Naive thymus-derived CD8-positive, alpha-beta T cell (primary cell): Measurements from ENCODE around the gene HCN3. TPM values are rescaled to one million over a fixed set of nuclear protein-coding genes. Genes with fewer than 3 reads are reported as not detected.
A peak's percentile ranks its signal among the peaks of the same experiment; 100 is the strongest.
"Not testable (repeated sequence)": the region's sequence is repeated elsewhere in the genome, so short reads cannot be mapped to it uniquely, and the experiment has no call there.

Experiments
- ATAC-seq, 2 donors: fragments of 150-1000 bp; cut with Tn5 transposase in 1 of 2; sonication (Bioruptor Pico), chemical (Tn5 transposase) in 1 of 2; 1 replicate in 1 of 2; 2 replicates in 1 of 2; pipeline ENCODE4 v1.10.0; 2021; ENCODE audit warnings: mild to moderate bottlenecking in 2 of 2, moderate library complexity in 2 of 2
- POLR2A ChIA-PET: fragments of 350-600 bp; sonication (Branson Sonifier 250); formaldehyde crosslinking; loops from one replicate; lab custom pipeline; 2021; ENCODE audit warnings: antibody characterized with exemption; lab: Charles Lee
- DNase-seq, 10 donors: peaks; one replicate each; pipeline versions ENCODE4 v3.0.0 to v3.0.0-alpha.2; 2020 to 2022
- H3K27ac Mint-ChIP-seq, 10 donors: one replicate each; pipeline ENCODE4 v1.8.0; 2020 to 2022; ENCODE audit warnings: mild to moderate bottlenecking in 10 of 10, mixed read lengths in 10 of 10, moderate library complexity in 4 of 10, inconsistent platforms in 1 of 10
- H3K27me3 Mint-ChIP-seq, 5 donors: one replicate each; pipeline ENCODE4 v1.8.0; 2021 to 2022; ENCODE audit warnings: mixed read lengths in 5 of 5
- H3K36me3 Mint-ChIP-seq, 3 donors: one replicate each; pipeline ENCODE4 v1.8.0; 2020 to 2022; ENCODE audit warnings: mixed read lengths in 3 of 3, mild to moderate bottlenecking in 2 of 3, inconsistent platforms in 1 of 3
- H3K4me1 Mint-ChIP-seq, 4 donors: one replicate each; pipeline ENCODE4 v1.8.0; 2021 to 2022; ENCODE audit warnings: mixed read lengths in 4 of 4
- H3K4me3 Mint-ChIP-seq, 10 donors: one replicate each; pipeline ENCODE4 v1.8.0; 2020 to 2022; ENCODE audit warnings: mild to moderate bottlenecking in 10 of 10, mixed read lengths in 10 of 10, moderate library complexity in 6 of 10, inconsistent platforms in 1 of 10
- H3K9me3 Mint-ChIP-seq, 9 donors: one replicate each; pipeline ENCODE4 v1.8.0; 2020 to 2022; ENCODE audit warnings: mixed read lengths in 9 of 9, mild to moderate bottlenecking in 3 of 9, inconsistent platforms in 1 of 9, moderate library complexity in 1 of 9
- polyA plus RNA-seq, 3 donors: library from polyadenylated mRNA; unstranded; fragments of 300-500 nt; fragmentation: Illumina TruSeq; gene quantifications; one replicate each; pipeline ENCODE4 v1.2.3, GENCODE V29; 2021
- total RNA-seq, 8 experiments: library from RNA in 2 of 8; stranded (reverse) in 2 of 8; gene quantifications; one replicate each; pipeline ENCODE4 v1.2.3 and lab custom pipeline; 2021 to 2026

HCN3 gene
- total and polyA plus RNA-seq, 5 experiments from 2014 or later, result 0.20 to 4.1 (median 2.2) TPM; not detected in 1

DNA sequence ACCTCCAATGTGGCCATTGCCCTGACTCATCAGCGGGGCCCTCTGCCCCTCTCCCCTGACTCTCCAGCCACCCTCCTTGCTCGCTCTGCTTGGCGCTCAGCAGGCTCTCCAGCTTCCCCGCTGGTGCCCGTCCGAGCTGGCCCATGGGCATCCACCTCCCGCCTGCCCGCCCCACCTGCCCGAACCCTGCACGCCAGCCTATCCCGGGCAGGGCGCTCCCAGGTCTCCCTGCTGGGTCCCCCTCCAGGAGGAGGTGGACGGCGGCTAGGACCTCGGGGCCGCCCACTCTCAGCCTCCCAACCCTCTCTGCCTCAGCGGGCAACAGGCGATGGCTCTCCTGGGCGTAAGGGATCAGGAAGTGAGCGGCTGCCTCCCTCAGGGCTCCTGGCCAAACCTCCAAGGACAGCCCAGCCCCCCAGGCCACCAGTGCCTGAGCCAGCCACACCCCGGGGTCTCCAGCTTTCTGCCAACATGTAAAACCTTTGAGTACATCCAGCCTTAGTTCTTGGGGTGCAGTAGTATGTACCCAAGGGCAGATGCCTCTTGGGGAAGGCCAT is 10.8 kb downstream of the HCN3 start:
- H3K4me1 Mint-ChIP-seq, result no peaks in the 10 kb centered on the region
- POLR2A ChIA-PET, result no interaction called here
- H3K27me3 Mint-ChIP-seq, result peaks cover 0 to 7% (median 5%) of the 10 kb centered on the region in 5 donors
- H3K4me3 Mint-ChIP-seq, result no peak overlapping the region
- ATAC-seq, result no peak
- no peak for DNase-seq
- H3K9me3 Mint-ChIP-seq, result no peaks in the 10 kb centered on the region
- no peaks in the 10 kb centered on the region for H3K36me3 Mint-ChIP-seq
- no peak overlapping the region for H3K27ac Mint-ChIP-seq

DNA sequence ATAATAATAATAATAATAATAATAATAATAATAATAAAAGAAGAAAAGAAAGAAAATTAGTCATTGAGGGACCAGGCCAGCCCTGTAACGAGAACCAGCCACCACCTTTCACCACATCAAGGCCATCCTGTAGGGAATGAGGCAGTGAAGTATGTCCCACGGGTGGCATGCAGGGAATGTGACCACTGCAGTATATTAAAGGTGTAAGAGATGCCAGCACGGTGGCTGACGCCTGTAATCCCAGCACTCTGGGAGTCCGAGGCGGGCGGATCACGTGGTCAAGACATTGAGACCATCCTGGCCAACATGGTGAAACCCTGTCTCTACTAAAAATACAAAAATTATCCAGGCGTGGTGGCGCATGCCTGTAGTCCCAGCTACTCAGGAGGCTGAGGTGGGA is 13.7 kb downstream of the HCN3 start:
- not testable (repeated sequence) for H3K36me3 Mint-ChIP-seq, DNase-seq, H3K4me3 Mint-ChIP-seq, H3K9me3 Mint-ChIP-seq, ATAC-seq, H3K27ac Mint-ChIP-seq
- Mint-ChIP-seq H3K27me3 (peaks cover 15 to 28% (median 21%) of the 10 kb centered on the region in 5 donors), H3K4me1 (peaks cover 3 to 11% (median 6%) of the 10 kb centered on the region in 4 donors)
- POLR2A ChIA-PET, result interaction anchor here (0.7 kb wide), 1 partner anchor 372 kb away, joined by 3 read pairs; no protein-coding TSS in a partner anchor

GRCh38 chr1:155293086-155293749 is 16.0 kb downstream of the HCN3 start:
- POLR2A ChIA-PET, result interaction anchor here (0.9 kb wide), 1 partner anchor 28 kb away, joined by 4 read pairs; no protein-coding TSS in a partner anchor
- H3K27me3 Mint-ChIP-seq, result peaks cover 25 to 49% (median 39%) of the 10 kb centered on the region in 5 donors

GRCh38 chr1:155294520-155295182 is 17.4 kb downstream of the HCN3 start:
- Mint-ChIP-seq H3K36me3 (peaks cover 0 to 2% (median 0%) of the 10 kb centered on the region in 3 donors), H3K27me3 (peaks cover 25 to 49% (median 42%) of the 10 kb centered on the region in 5 donors), H3K4me1 (peaks cover 3 to 11% (median 6%) of the 10 kb centered on the region in 4 donors), H3K9me3 (no peaks in the 10 kb centered on the region), H3K4me3 (peak overlapping the region in 4 of 10 donors; percentile 0 to 61 (median 42)), H3K27ac (peak overlapping the region in 1 of 10 donors; percentile 54)
- DNase-seq (no peak), ATAC-seq (no peak)
- POLR2A ChIA-PET, result no interaction called here

More at GRCh38 chr1:155293086-155293749, 16.0 kb downstream of the HCN3 start:
- no peak for ATAC-seq
- H3K4me1 Mint-ChIP-seq, result peaks cover 3 to 11% (median 6%) of the 10 kb centered on the region in 4 donors
- H3K9me3 Mint-ChIP-seq, result no peaks in the 10 kb centered on the region
- H3K36me3 Mint-ChIP-seq, result peaks cover 0 to 2% (median 0%) of the 10 kb centered on the region in 3 donors
- peak overlapping the region in 1 of 10 donors; percentile 38 for H3K27ac Mint-ChIP-seq
- no peak overlapping the region for H3K4me3 Mint-ChIP-seq
- no peak for DNase-seq

DNA sequence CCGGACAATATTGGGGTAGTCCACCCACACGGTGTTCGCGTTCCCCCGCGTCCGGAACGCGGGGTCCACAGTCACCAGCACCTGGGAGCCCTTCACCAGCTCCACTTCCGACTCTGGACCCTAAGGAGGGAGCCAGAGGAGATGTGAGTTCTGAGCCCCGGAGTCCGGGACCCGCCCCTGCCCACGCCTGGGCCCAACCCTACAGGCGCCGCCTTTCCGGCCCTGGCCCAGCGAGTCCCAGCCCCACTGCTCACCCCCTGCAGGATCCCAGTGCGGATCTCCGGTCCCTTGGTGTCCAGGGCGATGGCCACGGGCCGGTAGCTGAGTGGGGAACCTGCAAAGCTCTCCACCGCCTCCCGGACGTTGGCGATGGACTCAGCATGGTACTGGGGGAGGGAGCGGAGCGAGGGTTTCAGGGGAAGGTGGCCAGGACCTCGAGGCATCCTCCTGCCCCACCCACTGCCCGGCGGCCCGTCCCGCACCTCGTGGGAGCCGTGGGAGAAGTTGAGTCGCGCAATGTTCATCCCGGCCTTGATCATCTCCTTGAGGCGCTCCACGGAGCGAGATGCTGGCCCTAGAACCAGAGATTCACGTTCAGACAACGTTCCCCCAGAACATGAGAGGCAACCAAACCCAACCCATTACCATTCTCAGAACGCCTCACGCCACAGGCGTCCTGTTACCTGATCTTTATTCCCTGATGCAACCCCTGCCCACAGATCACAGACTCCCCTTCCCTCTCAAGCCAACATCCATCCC is 18.1 kb downstream of the HCN3 start:
- Mint-ChIP-seq H3K27ac (no peak overlapping the region), H3K27me3 (peaks cover 23 to 49% (median 38%) of the 10 kb centered on the region in 5 donors), H3K36me3 (peaks cover 0 to 2% (median 0%) of the 10 kb centered on the region in 3 donors), H3K9me3 (no peaks in the 10 kb centered on the region), H3K4me3 (no peak overlapping the region), H3K4me1 (peaks cover 3 to 11% (median 6%) of the 10 kb centered on the region in 4 donors)
- ATAC-seq, result no peak
- DNase-seq, result no peak
- POLR2A ChIA-PET, result no interaction called here

GRCh38 chr1:155295942-155296267 is 18.6 kb downstream of the HCN3 start:
- POLR2A ChIA-PET, result no interaction called here

DNA sequence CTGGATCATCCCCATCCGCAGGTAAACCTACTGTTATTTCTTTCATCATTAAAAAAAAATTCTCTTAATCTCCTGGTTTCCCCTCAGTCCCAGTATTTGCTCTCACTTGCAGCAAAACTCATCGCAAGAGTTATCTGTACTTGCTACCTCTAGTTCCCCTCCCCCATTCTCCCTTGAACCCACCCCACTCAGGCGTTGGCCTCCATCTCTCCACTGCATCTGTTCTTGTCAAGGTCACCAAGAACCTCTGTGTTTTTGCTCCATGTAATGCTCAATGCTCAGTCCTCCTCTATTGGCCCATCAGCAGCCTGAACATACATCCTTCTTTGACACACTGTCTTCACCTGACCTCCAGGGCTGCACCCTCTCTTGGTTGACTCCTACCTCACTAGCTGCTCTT is 19.4 kb downstream of the HCN3 start:
- H3K4me1 Mint-ChIP-seq, result peaks cover 3 to 11% (median 6%) of the 10 kb centered on the region in 4 donors
- POLR2A ChIA-PET, result no interaction called here
- H3K27me3 Mint-ChIP-seq, result peaks cover 20 to 45% (median 36%) of the 10 kb centered on the region in 5 donors
- H3K36me3 Mint-ChIP-seq, result peaks cover 0 to 2% (median 0%) of the 10 kb centered on the region in 3 donors
- H3K9me3 Mint-ChIP-seq, result no peaks in the 10 kb centered on the region
- no peak overlapping the region for H3K27ac Mint-ChIP-seq
- H3K4me3 Mint-ChIP-seq, result no peak overlapping the region
- DNase-seq (no peak), ATAC-seq (no peak)

More at GRCh38 chr1:155295942-155296267, 18.6 kb downstream of the HCN3 start:
- H3K27ac Mint-ChIP-seq, result no peak overlapping the region
- peaks cover 3 to 11% (median 6%) of the 10 kb centered on the region in 4 donors for H3K4me1 Mint-ChIP-seq
- no peak overlapping the region for H3K4me3 Mint-ChIP-seq
- no peak for ATAC-seq
- no peaks in the 10 kb centered on the region for H3K9me3 Mint-ChIP-seq
- H3K27me3 Mint-ChIP-seq, result peaks cover 22 to 49% (median 38%) of the 10 kb centered on the region in 5 donors
- peaks cover 0 to 2% (median 0%) of the 10 kb centered on the region in 3 donors for H3K36me3 Mint-ChIP-seq
- no peak for DNase-seq

DNA sequence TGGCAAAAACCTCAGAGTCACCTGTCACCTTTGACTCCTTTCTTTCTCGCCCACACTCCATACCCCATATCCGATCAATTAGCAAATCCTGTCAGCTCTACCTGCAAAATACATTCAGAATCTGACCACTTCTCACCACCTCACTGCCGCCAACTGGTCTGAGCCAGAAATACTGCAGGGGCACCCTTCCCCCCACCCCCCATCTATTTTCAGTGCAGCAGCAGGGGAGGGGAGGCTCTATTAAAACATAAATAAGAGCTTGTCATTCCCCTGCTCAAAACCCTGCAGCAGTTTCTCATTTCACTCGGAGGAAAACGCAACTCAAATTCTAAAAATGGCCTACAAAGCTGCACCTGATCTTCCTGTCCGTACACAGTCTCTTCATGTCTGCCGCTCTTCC is 20.1 kb downstream of the HCN3 start:
- no peak for ATAC-seq
- DNase-seq, result no peak
- POLR2A ChIA-PET, result no interaction called here
- Mint-ChIP-seq H3K4me3 (no peak overlapping the region), H3K27ac (no peak overlapping the region), H3K4me1 (peaks cover 3 to 11% (median 6%) of the 10 kb centered on the region in 4 donors), H3K36me3 (peaks cover 0 to 2% (median 0%) of the 10 kb centered on the region in 3 donors), H3K9me3 (no peaks in the 10 kb centered on the region), H3K27me3 (peaks cover 20 to 45% (median 35%) of the 10 kb centered on the region in 5 donors)

DNA sequence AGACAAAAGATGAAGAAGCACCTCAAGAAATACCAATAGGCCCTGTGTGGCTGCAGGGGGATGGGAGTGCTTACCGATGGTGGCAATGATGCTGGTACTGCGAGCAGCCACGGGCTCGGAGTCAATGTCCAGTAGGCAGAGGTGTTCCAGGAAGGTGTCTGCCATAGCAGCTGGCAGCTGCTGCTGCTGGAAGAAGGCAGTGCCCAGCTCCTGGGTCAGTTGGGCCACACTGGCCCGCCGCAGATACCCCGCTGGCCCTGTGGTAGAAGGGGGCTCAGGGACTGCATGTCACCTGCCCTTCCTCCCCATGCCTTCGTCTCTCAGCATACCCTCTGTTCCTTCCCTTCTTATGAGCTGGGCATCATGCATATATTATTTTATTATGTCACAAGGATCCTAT is 22.8 kb downstream of the HCN3 start:
- no peaks in the 10 kb centered on the region for H3K9me3 Mint-ChIP-seq
- POLR2A ChIA-PET, result interaction anchor here (0.6 kb wide), 1 partner anchor 139 kb away, joined by 3 read pairs; no protein-coding TSS in a partner anchor
- ATAC-seq (no peak), DNase-seq (no peak)
- peaks cover 0 to 6% (median 2%) of the 10 kb centered on the region in 4 donors for H3K4me1 Mint-ChIP-seq
- H3K36me3 Mint-ChIP-seq, result peaks cover 0 to 2% (median 0%) of the 10 kb centered on the region in 3 donors
- H3K27ac Mint-ChIP-seq, result no peak overlapping the region
- H3K27me3 Mint-ChIP-seq, result peaks cover 15 to 31% (median 26%) of the 10 kb centered on the region in 5 donors
- no peak overlapping the region for H3K4me3 Mint-ChIP-seq

DNA sequence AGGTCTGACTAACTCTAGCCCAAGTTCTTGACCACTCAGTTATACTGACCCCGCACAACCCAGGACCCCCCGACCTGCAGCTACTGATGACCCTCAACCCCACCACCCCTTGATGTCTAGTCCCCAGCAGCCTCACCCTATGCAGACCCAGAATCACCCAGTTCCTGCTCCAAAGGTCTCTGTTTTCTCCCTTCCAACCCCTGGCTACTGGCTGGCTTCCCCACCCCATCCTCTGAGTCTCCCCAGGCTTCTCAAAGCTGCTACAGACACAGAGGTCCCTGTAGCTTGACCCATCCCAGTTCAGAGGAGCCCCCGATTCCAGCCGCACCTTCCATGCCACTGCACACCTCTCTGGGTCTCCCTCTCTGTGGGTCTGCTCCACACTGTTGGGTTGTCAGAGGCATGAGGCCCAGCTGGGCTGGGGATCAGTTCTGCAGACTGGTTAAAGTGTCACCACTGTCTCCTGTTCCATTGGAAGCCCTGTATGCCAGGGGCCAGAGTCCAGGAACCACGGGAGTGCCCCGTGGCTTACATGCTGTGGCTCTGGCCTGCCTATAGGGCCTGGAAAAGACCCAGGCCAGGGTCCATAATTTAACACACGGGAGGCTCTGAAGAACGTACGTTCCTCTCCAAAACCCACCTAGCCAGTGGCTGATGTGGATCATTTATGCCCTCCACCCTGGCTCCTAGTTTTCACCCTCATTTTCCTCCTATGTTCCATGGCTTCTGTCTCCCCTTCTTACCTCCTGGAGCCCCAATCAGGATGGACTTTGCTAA is 23.5 kb downstream of the HCN3 start:
- POLR2A ChIA-PET, result interaction anchor here (0.6 kb wide), 1 partner anchor 140 kb away, joined by 3 read pairs; no protein-coding TSS in a partner anchor
- Mint-ChIP-seq H3K27ac (no peak overlapping the region), H3K36me3 (peaks cover 0 to under 1% (median 0%) of the 10 kb centered on the region in 3 donors), H3K4me3 (no peak overlapping the region), H3K9me3 (no peaks in the 10 kb centered on the region), H3K27me3 (peaks cover 13 to 26% (median 22%) of the 10 kb centered on the region in 5 donors), H3K4me1 (peaks cover 0 to 3% (median under 1%) of the 10 kb centered on the region in 4 donors)
- no peak for DNase-seq
- no peak for ATAC-seq

DNA sequence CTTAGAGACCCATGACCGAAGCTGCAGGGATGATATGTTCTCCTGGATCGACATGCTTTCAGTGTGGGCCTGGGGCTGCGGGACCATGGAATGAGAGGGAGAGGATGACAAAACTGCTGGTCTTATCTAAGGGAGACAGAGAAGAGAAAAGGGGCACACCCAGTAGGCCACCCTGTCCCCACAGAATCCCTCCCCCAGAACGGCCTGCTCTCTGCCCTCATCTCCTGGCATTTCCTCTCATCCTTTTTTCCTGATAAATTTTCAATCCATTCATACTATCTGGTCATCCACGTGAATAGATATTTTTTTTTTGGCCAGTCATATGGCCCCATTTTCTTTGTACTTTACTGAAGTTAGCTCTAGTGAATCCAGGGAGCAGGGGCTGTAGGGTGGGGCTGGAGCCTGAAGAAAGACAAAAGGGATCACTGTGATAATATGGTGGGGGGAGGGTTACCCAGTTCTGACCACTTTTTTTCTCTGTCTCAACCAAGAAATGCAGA is 24.1 kb downstream of the HCN3 start, which contains the start of gene PKLR:
TSS of gene PKLR (minus strand) at position 97 of the 500 bp plus-strand sequence. CDS start at position 54, 43 bp downstream.
- POLR2A ChIA-PET, result interaction anchor here (0.6 kb wide), 1 partner anchor 12 kb away, joined by 3 read pairs; no protein-coding TSS in a partner anchor
- no peak within 1 kb of the TSS for H3K27ac Mint-ChIP-seq

More for the DNA sequence above, 24.1 kb downstream of the HCN3 start, which contains the start of gene PKLR:
- Mint-ChIP-seq H3K4me3 (no peak within 1 kb of the TSS), H3K36me3 (no peaks in the 10 kb centered on the region), H3K4me1 (no peaks in the 10 kb centered on the region), H3K27me3 (peaks cover 8 to 20% (median 17%) of the 10 kb centered on the region in 5 donors), H3K9me3 (no peaks in the 10 kb centered on the region)
- no peak for ATAC-seq
- DNase-seq, result no peak
